Activated CD4-positive, alpha-beta memory T cell treated with anti-CD3 and anti-CD28 coated beads, Interleukin-2, amount 10 ng/mL, durations not matched to agents 7 days and 5 days (primary cell): ENCODE results near the gene PPP1R8. TPM values are rescaled to one million over a fixed set of nuclear protein-coding genes. Genes with fewer than 3 reads are reported as not detected.
"Not testable (repeated sequence)": the region's sequence is repeated elsewhere in the genome, so short reads cannot be mapped to it uniquely, and the experiment has no call there.

Experiments used
- CTCF ChIA-PET: fragments of 350-600 bp; sonication (Branson Sonifier 250); formaldehyde crosslinking; loops from one replicate; lab custom pipeline; 2021; ENCODE audit warnings: antibody characterized with exemption, inconsistent platforms; lab: Charles Lee
- POLR2A ChIA-PET: fragments of 350-600 bp; sonication (Branson Sonifier 250); formaldehyde crosslinking; loops from one replicate; lab custom pipeline; 2021; ENCODE audit warnings: antibody characterized with exemption; lab: Charles Lee
- DNase-seq: peaks from one replicate; pipeline ENCODE4 v3.0.0-alpha.2; 2020
- H3K27ac Mint-ChIP-seq: one replicate; pipeline ENCODE4 v1.8.0; 2021; ENCODE audit warnings: mild to moderate bottlenecking, mixed read lengths
- H3K27me3 Mint-ChIP-seq: one replicate; pipeline ENCODE4 v1.8.0; 2021; ENCODE audit warnings: mixed read lengths
- H3K36me3 Mint-ChIP-seq: one replicate; pipeline ENCODE4 v1.8.0; 2021; ENCODE audit warnings: low read depth, mixed read lengths
- H3K4me1 Mint-ChIP-seq: one replicate; pipeline ENCODE4 v1.8.0; 2021; ENCODE audit warnings: mixed read lengths
- H3K4me3 Mint-ChIP-seq: one replicate; pipeline ENCODE4 v1.8.0; 2021; ENCODE audit warnings: mild to moderate bottlenecking, mixed read lengths
- H3K9me3 Mint-ChIP-seq: one replicate; pipeline ENCODE4 v1.8.0; 2021; ENCODE audit warnings: mixed read lengths
- total RNA-seq, 2 experiments: library from RNA; stranded (reverse); gene quantifications; one replicate each; pipeline ENCODE4 v1.2.3, GENCODE V29; 2021

The PPP1R8 gene
- total RNA-seq, 2 experiments from 2014 or later = 48.5 to 51.2 TPM

- Mint-ChIP-seq H3K9me3 (no peaks in the 10 kb centered on the region), H3K27ac (no peak overlapping the region), H3K27me3 (no peaks in the 10 kb centered on the region), H3K36me3 (no peaks in the 10 kb centered on the region), H3K4me3 (no peak overlapping the region), H3K4me1 (peaks cover 56% of the 10 kb centered on the region)
- POLR2A ChIA-PET = no interaction called here
- DNase-seq = no peak
- CTCF ChIA-PET = no interaction called here
Measured at GRCh38 chr1:27865821-27866220, 35.2 kb downstream of the PPP1R8 start.

DNA sequence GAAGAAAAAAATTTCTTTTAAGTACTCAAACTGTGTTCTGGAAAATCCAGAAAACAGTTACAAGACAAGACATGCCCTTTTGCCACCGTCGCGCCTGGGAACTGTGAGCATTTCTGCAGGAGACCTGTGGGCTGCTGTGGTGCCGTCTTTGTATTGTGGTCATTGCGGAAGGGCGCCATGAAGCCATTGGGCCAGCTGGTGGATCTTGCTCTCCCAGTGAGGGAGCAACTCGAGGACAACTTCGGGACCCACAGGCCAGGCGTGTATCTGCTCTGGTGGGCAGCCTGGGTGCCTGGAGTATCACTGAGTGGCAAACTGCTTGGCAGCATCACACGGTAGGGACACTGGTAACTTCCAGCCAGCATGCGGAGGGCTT lies 38.0 kb downstream of the PPP1R8 start:
- Mint-ChIP-seq H3K9me3 (no peaks in the 10 kb centered on the region), H3K4me3 (peak overlapping the region; percentile 64), H3K27ac (peak overlapping the region; percentile 93), H3K4me1 (peaks cover 56% of the 10 kb centered on the region), H3K36me3 (peaks cover 5% of the 10 kb centered on the region), H3K27me3 (no peaks in the 10 kb centered on the region)
- DNase-seq = no peak
- ChIA-PET CTCF (no interaction called here), POLR2A (interaction anchor here (1.1 to 2.9 kb wide), 5 partner anchors 18 to 378 kb away, joined by 3 to 22 read pairs (median 3); partner anchors contain the start of gene PPP1R8)

DNA sequence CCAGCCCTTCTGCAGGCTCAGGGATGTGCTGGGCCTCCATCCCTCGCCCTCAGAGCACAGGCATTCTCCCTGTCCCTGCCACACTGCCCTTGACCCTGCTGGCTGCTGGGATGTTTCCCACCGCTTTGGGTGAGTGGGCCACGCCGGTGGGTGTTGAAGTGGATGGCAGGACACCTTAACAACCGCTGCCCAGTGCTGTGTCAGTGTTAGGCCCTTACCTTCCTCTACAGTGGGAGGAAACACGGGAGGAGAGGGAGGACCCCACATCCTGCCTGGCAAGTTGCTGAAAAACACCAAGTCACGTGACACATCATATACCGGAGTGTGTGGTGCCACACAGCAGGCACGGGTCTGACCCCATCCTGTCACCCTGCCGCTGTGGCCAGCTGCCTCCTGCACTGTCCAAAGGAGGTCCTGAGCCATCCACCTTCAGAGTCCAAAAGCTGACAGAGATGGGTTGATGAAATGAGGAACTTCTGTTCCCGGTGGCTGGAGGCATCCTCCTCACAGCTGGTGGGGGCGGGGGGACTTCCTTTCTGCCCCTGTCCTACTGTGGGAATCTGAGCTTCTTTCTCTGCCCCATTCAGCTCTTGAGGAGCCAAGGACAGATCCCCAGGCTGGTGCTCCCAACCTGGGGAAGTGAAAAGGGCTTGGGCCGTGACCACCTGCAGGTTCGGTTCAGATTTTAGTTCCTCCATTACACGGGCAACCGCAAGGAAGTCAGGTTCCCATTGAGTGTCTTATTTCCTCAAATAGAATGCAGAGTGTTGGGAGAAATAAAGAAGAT lies 38.5 kb downstream of the PPP1R8 start:
- Mint-ChIP-seq H3K4me1 (peaks cover 54% of the 10 kb centered on the region), H3K9me3 (no peaks in the 10 kb centered on the region), H3K27ac (peak overlapping the region; percentile 93), H3K36me3 (peaks cover 7% of the 10 kb centered on the region), H3K4me3 (peak overlapping the region; percentile 64), H3K27me3 (no peaks in the 10 kb centered on the region)
- peak; percentile 84 for DNase-seq
- ChIA-PET CTCF (interaction anchor here (0.9 kb wide), 1 partner anchor 129 kb away, joined by 3 read pairs; no protein-coding TSS in a partner anchor), POLR2A (interaction anchor here (0.7 to 2.9 kb wide), 13 partner anchors 8 to 377 kb away, joined by 3 to 22 read pairs (median 3); partner anchors contain the start of genes PPP1R8, STX12 and XKR8)

DNA sequence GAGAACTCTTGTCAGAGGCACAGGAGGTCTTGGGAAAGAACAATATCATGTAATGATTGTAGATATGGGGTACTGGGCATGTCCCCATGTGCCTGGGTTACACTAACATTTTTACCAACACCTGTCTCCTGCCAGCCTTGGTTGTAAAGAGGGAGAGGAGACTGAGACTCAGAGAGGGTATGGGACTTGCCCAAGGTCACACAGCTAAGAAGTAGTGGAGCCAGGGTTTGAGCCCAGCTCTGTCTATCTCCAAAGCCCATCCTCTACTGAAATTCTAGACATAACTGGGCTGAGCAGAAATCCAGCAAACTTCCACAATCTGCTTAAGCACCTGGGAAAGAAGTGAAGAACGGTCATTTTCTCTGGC lies 39.1 kb downstream of the PPP1R8 start:
- Mint-ChIP-seq H3K9me3 (no peaks in the 10 kb centered on the region), H3K36me3 (peaks cover 7% of the 10 kb centered on the region), H3K4me1 (peaks cover 51% of the 10 kb centered on the region), H3K27me3 (no peaks in the 10 kb centered on the region), H3K4me3 (peak overlapping the region; percentile 64), H3K27ac (peak overlapping the region; percentile 93)
- CTCF ChIA-PET = interaction anchor here (0.7 to 0.9 kb wide), 2 partner anchors 59 to 129 kb away, joined by 3 read pairs; no protein-coding TSS in a partner anchor
- no peak for DNase-seq
- POLR2A ChIA-PET = interaction anchor here (0.7 to 2.9 kb wide), 13 partner anchors 8 to 377 kb away, joined by 3 to 22 read pairs (median 3); partner anchors contain the start of genes PPP1R8, STX12 and XKR8

- peaks cover 54% of the 10 kb centered on the region for H3K4me1 Mint-ChIP-seq
- CTCF ChIA-PET = not testable (repeated sequence)
- POLR2A ChIA-PET = interaction anchor here (2.9 kb wide), 1 partner anchor 16 kb away, joined by 22 read pairs; no protein-coding TSS in a partner anchor
Measured at GRCh38 chr1:27871076-27871475, 40.5 kb downstream of the PPP1R8 start.

DNA sequence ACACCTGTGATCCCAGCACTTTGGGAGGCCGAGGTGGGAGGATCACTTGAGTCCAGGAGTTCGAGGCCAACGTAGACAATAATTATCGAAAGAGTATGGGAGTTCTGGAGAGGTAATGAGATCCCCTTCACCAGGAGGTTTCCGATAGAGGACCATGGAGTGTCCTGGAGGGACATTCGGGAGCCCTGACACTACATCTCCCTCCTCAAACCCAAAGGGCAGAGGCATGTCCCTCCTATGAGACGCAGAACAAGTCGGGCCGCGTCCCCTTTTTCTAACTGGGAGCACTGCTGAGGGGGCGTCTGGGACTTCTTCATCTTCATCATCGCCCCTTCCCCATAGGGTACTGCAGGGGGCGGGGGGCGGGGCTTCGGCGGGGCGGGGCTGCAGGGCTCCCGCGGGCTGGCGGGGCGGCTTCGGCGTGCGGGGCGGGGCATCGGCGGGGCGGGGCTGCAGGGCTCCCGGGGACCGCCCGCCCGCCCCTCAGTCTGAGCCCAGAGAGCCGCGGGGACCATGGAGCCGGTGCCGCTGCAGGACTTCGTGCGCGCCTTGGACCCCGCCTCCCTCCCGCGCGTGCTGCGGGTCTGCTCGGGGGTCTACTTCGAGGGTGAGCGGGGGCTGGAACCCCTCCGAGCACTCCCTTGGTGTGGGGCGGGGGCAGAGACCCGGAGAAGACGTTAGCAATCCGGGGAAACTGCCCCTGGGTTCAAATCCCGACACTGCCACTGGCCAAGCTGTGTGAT lies 41.6 kb downstream of the PPP1R8 start, which contains the start of gene THEMIS2:
TSS of gene THEMIS2 (plus strand) at position 486 of the 743 bp plus-strand sequence. CDS start at position 514, 28 bp downstream.
- Mint-ChIP-seq H3K4me1 (peaks cover 58% of the 10 kb centered on the region), H3K27ac (peak within 1 kb of the TSS; percentile 82), H3K9me3 (no peaks in the 10 kb centered on the region), H3K4me3 (peak within 1 kb of the TSS; percentile 95), H3K36me3 (peaks cover 20% of the 10 kb centered on the region), H3K27me3 (no peaks in the 10 kb centered on the region)
- ChIA-PET POLR2A (interaction anchor here (1.0 to 1.7 kb wide), 4 partner anchors 8 to 19 kb away, joined by 4 to 10 read pairs (median 6); no protein-coding TSS in a partner anchor), CTCF (no interaction called here)
- peak; percentile 80 for DNase-seq

More at GRCh38 chr1:27871076-27871475, 40.5 kb downstream of the PPP1R8 start:
- H3K4me3 Mint-ChIP-seq, DNase-seq, H3K27me3 Mint-ChIP-seq, H3K9me3 Mint-ChIP-seq, H3K27ac Mint-ChIP-seq: not testable (repeated sequence)
- peaks cover 11% of the 10 kb centered on the region for H3K36me3 Mint-ChIP-seq

DNA sequence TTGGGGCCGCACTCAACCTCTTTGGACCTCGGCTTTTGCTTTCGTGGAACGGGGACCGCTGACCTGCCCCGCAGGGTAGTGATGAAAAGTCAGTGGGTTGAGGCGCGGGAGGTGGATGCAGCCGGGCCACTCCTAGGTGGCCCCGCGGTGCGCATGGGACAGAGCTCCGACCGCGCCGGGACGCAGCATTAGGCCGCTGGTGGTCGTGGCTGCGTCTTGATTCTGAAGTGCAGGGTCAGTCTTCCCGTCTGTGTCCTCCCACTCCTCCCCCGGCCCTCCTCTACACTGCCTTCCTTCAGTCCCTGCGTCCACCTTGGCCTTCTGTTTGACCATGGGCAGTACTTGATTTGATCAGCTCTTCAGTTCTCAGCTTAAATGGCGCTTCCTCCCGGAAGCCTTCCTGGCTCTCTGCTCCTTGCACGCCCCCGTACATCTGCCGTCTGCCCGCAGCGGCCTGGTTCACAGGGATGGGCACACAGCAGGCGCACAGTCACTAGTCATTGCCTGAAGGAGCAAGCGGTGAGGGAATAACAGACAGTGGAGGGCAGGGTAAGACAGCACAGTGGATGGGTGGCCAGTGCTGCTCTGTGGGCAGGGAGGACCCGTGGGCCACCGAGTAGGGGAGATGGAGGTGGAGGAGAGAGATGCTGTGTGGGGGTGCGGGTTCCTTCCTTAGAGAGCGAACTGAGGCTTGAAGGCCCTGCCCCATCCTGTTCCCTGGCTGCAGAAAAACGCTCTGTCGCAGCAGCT lies 42.4 kb downstream of the PPP1R8 start:
- peak; percentile 39 for DNase-seq

DNA sequence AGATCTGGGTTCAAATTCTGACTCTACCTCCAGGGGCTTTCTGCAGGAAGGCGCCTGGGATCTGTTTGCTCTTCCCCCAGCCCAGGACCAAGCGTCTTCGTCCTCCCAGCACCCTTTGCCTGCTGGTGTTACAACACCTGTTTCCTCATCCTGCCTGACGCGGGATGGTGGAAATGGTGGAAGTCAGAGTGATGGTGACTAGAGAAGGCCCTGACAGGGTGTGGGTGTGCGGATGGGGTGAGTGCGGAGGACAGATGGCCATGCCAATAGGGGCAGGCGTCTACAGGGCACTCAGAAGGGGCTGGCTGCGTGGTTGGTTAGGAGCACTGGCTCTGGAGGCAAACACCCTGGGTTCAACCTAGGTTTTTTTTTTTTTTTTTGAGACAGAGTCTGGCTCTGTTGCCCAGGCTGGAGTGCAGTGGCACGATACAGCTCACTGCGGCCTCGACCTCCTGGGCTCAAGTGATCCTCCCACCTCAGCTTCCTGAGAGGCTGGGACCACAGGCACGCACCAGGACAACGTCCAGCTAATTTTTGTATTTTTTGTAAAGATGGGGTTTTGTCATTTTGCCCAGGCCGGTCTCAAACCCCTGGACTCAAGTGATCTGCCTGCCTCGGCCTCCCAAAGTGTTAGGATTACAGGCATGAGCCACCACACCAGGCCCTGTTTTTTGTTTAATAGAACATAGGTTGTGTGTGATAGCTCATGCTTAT lies 43.2 kb downstream of the PPP1R8 start:
- peak overlapping the region; percentile 95 for H3K4me3 Mint-ChIP-seq
- peaks cover 35% of the 10 kb centered on the region for H3K36me3 Mint-ChIP-seq
- CTCF ChIA-PET = interaction anchor here (1.3 kb wide), 2 partner anchors 10 to 16 kb away, joined by 4 to 5 read pairs; no protein-coding TSS in a partner anchor
- no peak for DNase-seq
- no peaks in the 10 kb centered on the region for H3K9me3 Mint-ChIP-seq
- H3K27ac Mint-ChIP-seq = peak overlapping the region; percentile 82
- peaks cover 57% of the 10 kb centered on the region for H3K4me1 Mint-ChIP-seq
- no peaks in the 10 kb centered on the region for H3K27me3 Mint-ChIP-seq
- POLR2A ChIA-PET = interaction anchor here (0.9 to 2.4 kb wide), 4 partner anchors 9 to 18 kb away, joined by 3 to 13 read pairs (median 7); no protein-coding TSS in a partner anchor

More for the DNA sequence above, 42.4 kb downstream of the PPP1R8 start:
- ChIA-PET CTCF (interaction anchor here (1.3 kb wide), 1 partner anchor 15 kb away, joined by 5 read pairs; no protein-coding TSS in a partner anchor), POLR2A (interaction anchor here (0.9 to 1.7 kb wide), 5 partner anchors 9 to 18 kb away, joined by 3 to 10 read pairs (median 6); no protein-coding TSS in a partner anchor)
- Mint-ChIP-seq H3K4me3 (peak overlapping the region; percentile 95), H3K9me3 (no peaks in the 10 kb centered on the region), H3K27ac (peak overlapping the region; percentile 82), H3K4me1 (peaks cover 59% of the 10 kb centered on the region), H3K36me3 (peaks cover 27% of the 10 kb centered on the region), H3K27me3 (no peaks in the 10 kb centered on the region)

GRCh38 chr1:27876341-27877114 lies 45.9 kb downstream of the PPP1R8 start:
- no peak overlapping the region for H3K4me3 Mint-ChIP-seq
- H3K9me3 Mint-ChIP-seq = no peaks in the 10 kb centered on the region
- DNase-seq = no peak
- H3K36me3 Mint-ChIP-seq = peaks cover 52% of the 10 kb centered on the region
- H3K27me3 Mint-ChIP-seq = no peaks in the 10 kb centered on the region
- H3K4me1 Mint-ChIP-seq = peaks cover 50% of the 10 kb centered on the region
- POLR2A ChIA-PET = interaction anchor here (1.2 to 1.8 kb wide), 2 partner anchors 7 to 10 kb away, joined by 5 to 8 read pairs; no protein-coding TSS in a partner anchor
- CTCF ChIA-PET = interaction anchor here (1.3 kb wide), 1 partner anchor 19 kb away, joined by 3 read pairs; no protein-coding TSS in a partner anchor
- peak overlapping the region; percentile 47 for H3K27ac Mint-ChIP-seq

GRCh38 chr1:27877115-27877416 lies 46.5 kb downstream of the PPP1R8 start:
- Mint-ChIP-seq H3K27me3 (no peaks in the 10 kb centered on the region), H3K27ac (no peak overlapping the region), H3K36me3 (peaks cover 56% of the 10 kb centered on the region), H3K4me1 (peaks cover 46% of the 10 kb centered on the region), H3K9me3 (no peaks in the 10 kb centered on the region), H3K4me3 (no peak overlapping the region)
- POLR2A ChIA-PET = interaction anchor here (0.7 to 1.8 kb wide), 5 partner anchors 8 to 14 kb away, joined by 3 to 8 read pairs (median 3); no protein-coding TSS in a partner anchor
- CTCF ChIA-PET = interaction anchor here (0.6 to 1.3 kb wide), 2 partner anchors 19 to 68 kb away, joined by 3 to 4 read pairs; no protein-coding TSS in a partner anchor
- DNase-seq = no peak

DNA sequence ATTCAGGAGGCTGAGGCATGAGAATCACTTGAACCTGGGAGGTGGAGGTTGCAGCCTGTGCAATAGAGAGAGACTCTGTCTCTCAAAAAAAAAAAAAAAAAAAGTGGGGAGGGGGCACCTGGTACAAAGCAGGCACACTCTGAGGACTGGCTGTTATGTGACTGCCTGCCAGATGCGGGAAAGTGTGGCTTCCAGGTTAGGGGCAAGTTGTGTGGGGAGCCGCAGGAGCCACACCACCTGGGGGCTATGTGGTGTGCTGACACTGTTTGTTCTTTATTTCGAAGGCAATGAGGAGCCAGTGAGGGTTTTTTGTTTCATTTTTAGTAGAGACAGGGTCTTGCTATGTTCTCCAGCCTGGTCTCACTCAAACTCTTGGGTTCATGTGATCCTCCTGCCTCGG lies 47.5 kb downstream of the PPP1R8 start:
- CTCF ChIA-PET = no interaction called here

More for the DNA sequence above, 47.5 kb downstream of the PPP1R8 start:
- Mint-ChIP-seq H3K9me3 (no peaks in the 10 kb centered on the region), H3K4me3 (no peak overlapping the region), H3K4me1 (peaks cover 42% of the 10 kb centered on the region), H3K36me3 (peaks cover 64% of the 10 kb centered on the region), H3K27me3 (no peaks in the 10 kb centered on the region), H3K27ac (no peak overlapping the region)
- POLR2A ChIA-PET = interaction anchor here (1.0 to 1.8 kb wide), 4 partner anchors 8 to 14 kb away, joined by 3 to 8 read pairs (median 4); no protein-coding TSS in a partner anchor
- DNase-seq = no peak
